CD4-positive, CD25-positive, alpha-beta regulatory T cell (primary cell): ENCODE results near the gene FBXO24. TPM values are rescaled to one million over a fixed set of nuclear protein-coding genes. Genes with fewer than 3 reads are reported as not detected.
"Not testable (repeated sequence)": the region's sequence is repeated elsewhere in the genome, so short reads cannot be mapped to it uniquely, and the experiment has no call there.

Source experiments
- ATAC-seq, 2 donors: fragments of 150-1000 bp; cut with Tn5 transposase; one replicate each; pipeline ENCODE4 v1.10.0; 2021; ENCODE audit warnings: low read depth in 2 of 2, moderate number of reproducible peaks in 2 of 2, moderate library complexity in 1 of 2
- DNase-seq, 3 donors: peaks; one replicate each; pipeline versions ENCODE4 v3.0.0 to v3.0.0-alpha.2; 2012 to 2022; ENCODE audit warnings: mixed read lengths in 1 of 3
- H3K27ac ChIP-seq: one replicate; pipeline ENCODE4 v1.7.0; 2013; ENCODE audit warnings: mild to moderate bottlenecking, low read length; ENCODE audit not compliant: insufficient read depth, poor library complexity, severe bottlenecking
- H3K27me3 ChIP-seq: one replicate; pipeline ENCODE4 v1.7.0; 2013; ENCODE audit warnings: low read length; ENCODE audit not compliant: control insufficient read depth, insufficient read depth
- H3K36me3 ChIP-seq: one replicate; pipeline ENCODE4 v1.7.0; 2013; ENCODE audit warnings: mild to moderate bottlenecking, low read length, moderate library complexity; ENCODE audit not compliant: control insufficient read depth, insufficient read depth
- H3K4me1 ChIP-seq: 2 replicates; pipeline ENCODE4 v1.7.0; 2013; ENCODE audit warnings: mild to moderate bottlenecking, low read length; ENCODE audit not compliant: insufficient read depth, control insufficient read depth, poor library complexity, severe bottlenecking
- H3K4me3 ChIP-seq: one replicate; pipeline ENCODE4 v1.7.0; 2013; ENCODE audit warnings: low read depth, mild to moderate bottlenecking, low read length, moderate library complexity
- H3K9me3 ChIP-seq, 2 experiments: 1 replicate in 1 of 2; 2 replicates in 1 of 2; pipeline ENCODE4 v1.7.0; 2013; ENCODE audit warnings: low read length in 2 of 2, mild to moderate bottlenecking in 1 of 2, moderate library complexity in 1 of 2; ENCODE audit not compliant: control insufficient read depth in 2 of 2
- H3K27ac Mint-ChIP-seq, 3 donors: one replicate each; pipeline ENCODE4 v1.8.0; 2020 to 2022; ENCODE audit warnings: mild to moderate bottlenecking in 3 of 3, mixed read lengths in 3 of 3, moderate library complexity in 2 of 3
- H3K27me3 Mint-ChIP-seq: one replicate; pipeline ENCODE4 v1.8.0; 2022; ENCODE audit warnings: mild to moderate bottlenecking, mixed read lengths
- H3K36me3 Mint-ChIP-seq: one replicate; pipeline ENCODE4 v1.8.0; 2020; ENCODE audit warnings: mixed read lengths
- H3K4me1 Mint-ChIP-seq, 4 donors: one replicate each; pipeline ENCODE4 v1.8.0; 2020 to 2022; ENCODE audit warnings: mixed read lengths in 4 of 4, mild to moderate bottlenecking in 1 of 4
- H3K4me3 Mint-ChIP-seq, 4 donors: one replicate each; pipeline ENCODE4 v1.8.0; 2020 to 2022; ENCODE audit warnings: mild to moderate bottlenecking in 4 of 4, mixed read lengths in 4 of 4, moderate library complexity in 3 of 4
- H3K9me3 Mint-ChIP-seq, 7 donors: one replicate each; pipeline ENCODE4 v1.8.0; 2020 to 2022; ENCODE audit warnings: mixed read lengths in 7 of 7, mild to moderate bottlenecking in 3 of 7, moderate library complexity in 2 of 7
- polyA plus RNA-seq, 4 donors: library from polyadenylated mRNA; unstranded; fragments of 300-500 nt; fragmentation: Illumina TruSeq; gene quantifications; one replicate each; pipeline ENCODE4 v1.2.3, GENCODE V29; 2021
- total RNA-seq: library from RNA; stranded (reverse); gene quantifications from one replicate; pipeline ENCODE4 v1.2.3, GENCODE V29; 2022

Gene FBXO24
- total and polyA plus RNA-seq, 5 donors from 2014 or later = 0.21 to 0.26 (median 0.22) TPM; not detected in 2

DNA sequence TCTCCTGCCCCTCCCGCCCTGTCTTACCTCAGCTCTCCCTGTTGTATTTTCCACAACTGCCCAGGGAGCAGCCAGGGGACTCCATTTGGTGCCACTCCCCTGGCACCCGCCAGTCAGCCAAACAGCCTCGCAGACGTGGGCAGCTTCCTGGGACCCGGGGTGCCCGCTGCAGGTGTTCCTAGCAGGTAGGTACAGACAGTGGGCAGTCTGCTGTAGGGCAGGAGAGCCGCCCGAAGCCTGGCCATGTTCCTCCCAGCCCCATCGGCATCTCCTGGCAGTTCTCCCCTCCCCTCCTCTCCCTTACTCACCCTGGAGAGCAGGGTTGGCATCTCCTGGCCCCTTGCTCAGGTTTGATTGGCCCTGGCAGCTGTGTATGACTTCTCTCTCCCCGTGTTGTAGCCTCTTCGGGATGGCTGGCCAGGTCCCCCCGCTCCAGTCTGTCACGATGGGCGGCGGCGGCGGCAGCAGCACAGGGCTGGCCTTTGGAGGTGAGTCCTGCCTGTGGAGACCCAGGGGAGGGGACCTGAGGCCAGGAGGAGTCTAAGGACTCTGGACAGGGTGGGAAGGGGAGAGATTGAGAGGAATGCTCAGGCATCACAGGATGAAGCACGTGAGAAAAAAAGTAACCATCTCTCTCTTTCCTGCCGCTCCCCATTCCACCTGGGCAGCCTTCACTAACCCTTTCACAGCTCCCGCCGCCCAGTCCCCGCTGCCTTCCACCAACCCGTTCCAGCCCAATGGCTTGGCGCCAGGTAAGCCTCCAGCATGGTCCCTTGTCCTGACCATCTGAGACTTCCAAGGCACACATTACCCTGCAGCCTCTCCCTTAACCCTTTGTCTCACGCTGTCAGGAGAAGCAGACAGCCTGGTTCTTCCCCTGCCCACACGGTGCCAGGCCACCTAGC, 23.7 kb upstream of the FBXO24 start:
- DNase-seq (no peak), ATAC-seq (no peak)
- Mint-ChIP-seq H3K9me3 (no peaks in the 10 kb centered on the region), H3K36me3 (peaks cover 7% of the 10 kb centered on the region), H3K27me3 (no peaks in the 10 kb centered on the region), H3K4me1 (peaks cover 4 to 24% (median 13%) of the 10 kb centered on the region in 4 donors), H3K4me3 (no peak overlapping the region), H3K27ac (peak overlapping the region in 2 of 3 donors; percentile 46 to 75)
- H3K9me3 ChIP-seq = no peaks in the 10 kb centered on the region
- no peaks in the 10 kb centered on the region for H3K27me3 ChIP-seq
- H3K36me3 ChIP-seq = peaks cover 23% of the 10 kb centered on the region
- peaks cover 9% of the 10 kb centered on the region for H3K4me1 ChIP-seq
- H3K4me3 ChIP-seq = no peak overlapping the region
- no peak overlapping the region for H3K27ac ChIP-seq

DNA sequence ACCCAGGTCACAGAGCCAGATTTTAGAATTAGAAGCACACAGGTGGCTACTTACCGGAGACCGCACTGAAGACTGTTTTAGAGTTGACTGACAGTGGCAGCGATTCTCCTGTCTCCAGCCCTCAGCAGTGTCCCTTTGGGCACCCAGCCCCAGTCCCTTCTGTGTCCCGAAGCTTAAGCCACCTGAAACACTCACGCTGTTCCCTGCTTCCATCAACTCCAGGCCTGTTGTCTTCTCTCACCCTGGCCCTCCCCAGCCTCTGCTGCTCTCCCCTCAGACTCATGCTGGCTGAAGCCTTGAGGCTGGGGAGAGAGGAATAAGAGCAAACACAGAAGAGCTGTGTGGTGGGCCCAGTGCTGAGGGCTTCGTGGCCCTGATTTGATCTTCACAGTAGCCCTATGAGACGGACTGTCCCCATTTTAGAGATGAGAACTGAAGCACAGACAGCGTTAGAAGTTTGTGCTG, 23.0 kb upstream of the FBXO24 start:
- H3K27ac Mint-ChIP-seq = peak overlapping the region in 2 of 3 donors; percentile 46 to 75

DNA sequence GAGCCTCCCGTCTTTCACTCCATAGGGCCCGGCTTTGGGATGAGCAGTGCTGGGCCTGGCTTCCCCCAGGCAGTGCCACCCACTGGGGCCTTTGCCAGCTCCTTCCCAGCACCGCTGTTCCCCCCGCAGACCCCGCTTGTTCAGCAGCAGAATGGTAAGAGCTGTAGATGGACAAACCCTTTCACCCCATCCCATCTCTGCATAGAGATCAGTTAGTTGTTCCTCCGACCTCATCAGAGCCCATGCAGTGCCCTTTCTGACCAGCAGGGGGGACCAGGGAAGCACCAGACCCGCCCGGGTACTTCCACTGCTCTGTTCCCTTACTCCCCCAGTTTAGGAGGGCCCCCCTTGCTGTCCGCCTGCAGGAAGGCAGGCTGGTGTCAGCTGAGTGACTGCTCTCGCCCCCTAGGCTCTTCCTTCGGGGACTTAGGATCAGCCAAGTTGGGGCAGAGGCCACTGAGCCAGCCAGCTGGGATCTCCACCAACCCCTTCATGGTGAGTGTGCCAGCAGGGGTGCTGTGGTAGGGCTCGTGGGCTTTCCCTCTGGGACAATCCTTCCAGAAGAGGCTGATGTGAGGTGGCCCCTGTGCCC, 22.2 kb upstream of the FBXO24 start:
- H3K27ac Mint-ChIP-seq = peak overlapping the region in 2 of 3 donors; percentile 34 to 46
- ATAC-seq = peak; percentile 60 to 64
- Histone ChIP-seq H3K36me3 (peaks cover 16% of the 10 kb centered on the region), H3K9me3 (no peaks in the 10 kb centered on the region), H3K4me1 (peaks cover 24% of the 10 kb centered on the region), H3K27ac (peak overlapping the region; percentile 17), H3K27me3 (no peaks in the 10 kb centered on the region), H3K4me3 (no peak overlapping the region)
- peaks cover 2% of the 10 kb centered on the region for H3K27me3 Mint-ChIP-seq
- peaks cover 7% of the 10 kb centered on the region for H3K36me3 Mint-ChIP-seq
- H3K4me3 Mint-ChIP-seq = no peak overlapping the region
- no peaks in the 10 kb centered on the region for H3K9me3 Mint-ChIP-seq
- peak; percentile 67 to 82 (median 79) for DNase-seq
- H3K4me1 Mint-ChIP-seq = peaks cover 5 to 34% (median 19%) of the 10 kb centered on the region in 4 donors

More for the DNA sequence above, 23.0 kb upstream of the FBXO24 start:
- Histone ChIP-seq H3K4me3 (no peak overlapping the region), H3K36me3 (peaks cover 22% of the 10 kb centered on the region), H3K27me3 (no peaks in the 10 kb centered on the region), H3K27ac (no peak overlapping the region), H3K9me3 (no peaks in the 10 kb centered on the region), H3K4me1 (peaks cover 16% of the 10 kb centered on the region)
- DNase-seq = no peak
- Mint-ChIP-seq H3K9me3 (no peaks in the 10 kb centered on the region), H3K4me3 (no peak overlapping the region), H3K4me1 (peaks cover 5 to 28% (median 15%) of the 10 kb centered on the region in 4 donors), H3K36me3 (peaks cover 7% of the 10 kb centered on the region), H3K27me3 (no peaks in the 10 kb centered on the region)
- no peak for ATAC-seq

DNA sequence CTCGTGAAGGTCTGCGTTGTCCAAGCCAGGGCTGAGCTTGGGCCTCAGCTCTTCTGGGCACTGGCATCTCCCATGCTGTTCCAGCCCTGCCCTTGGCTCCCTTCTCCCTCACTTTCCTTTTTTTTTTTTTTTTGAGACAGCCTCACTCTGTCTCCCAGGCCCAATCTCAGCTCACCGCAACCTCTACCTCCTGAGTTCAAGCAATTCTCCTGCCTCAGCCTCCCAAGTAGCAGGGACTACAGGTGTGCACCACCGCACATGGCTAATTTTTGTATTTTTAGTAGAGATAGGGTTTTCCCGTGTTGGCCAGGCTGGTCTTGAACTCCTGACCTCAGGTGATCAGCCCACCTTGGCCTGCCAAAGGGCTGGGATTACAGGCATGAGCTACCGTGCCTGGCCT, 21.7 kb upstream of the FBXO24 start:
- not testable (repeated sequence) for H3K27ac ChIP-seq, H3K9me3 Mint-ChIP-seq, H3K27me3 ChIP-seq, H3K4me3 Mint-ChIP-seq, H3K4me3 ChIP-seq, ATAC-seq, H3K27ac Mint-ChIP-seq, DNase-seq, H3K36me3 Mint-ChIP-seq, H3K9me3 ChIP-seq, H3K27me3 Mint-ChIP-seq
- H3K4me1 ChIP-seq = peaks cover 29% of the 10 kb centered on the region
- H3K36me3 ChIP-seq = peaks cover 16% of the 10 kb centered on the region
- H3K4me1 Mint-ChIP-seq = peaks cover 5 to 34% (median 22%) of the 10 kb centered on the region in 4 donors

DNA sequence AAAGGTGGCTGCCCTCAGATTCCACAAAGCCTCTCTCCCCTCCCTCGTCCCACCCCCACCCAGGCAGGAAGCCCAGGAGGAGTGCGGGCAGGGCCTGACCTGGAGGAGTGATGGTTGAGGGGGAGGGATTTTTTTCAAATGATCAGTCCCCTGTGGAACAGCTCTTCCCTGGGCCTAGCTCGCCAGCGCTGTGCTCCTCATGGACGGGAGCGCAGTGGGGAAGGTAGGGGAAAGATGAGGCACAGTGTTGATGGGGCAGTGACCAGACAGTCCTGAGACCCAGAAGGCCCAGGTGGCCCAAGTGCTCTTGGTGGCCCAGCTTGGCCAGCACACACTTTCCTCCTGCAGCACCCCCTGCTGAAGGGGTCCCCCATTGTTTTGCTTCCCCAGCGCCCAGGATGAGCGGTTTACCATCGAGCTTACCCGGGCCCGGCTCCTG, 21.0 kb upstream of the FBXO24 start:
- Mint-ChIP-seq H3K4me1 (peaks cover 0 to 33% (median 19%) of the 10 kb centered on the region in 4 donors), H3K4me3 (no peak overlapping the region), H3K27ac (no peak overlapping the region)

DNA sequence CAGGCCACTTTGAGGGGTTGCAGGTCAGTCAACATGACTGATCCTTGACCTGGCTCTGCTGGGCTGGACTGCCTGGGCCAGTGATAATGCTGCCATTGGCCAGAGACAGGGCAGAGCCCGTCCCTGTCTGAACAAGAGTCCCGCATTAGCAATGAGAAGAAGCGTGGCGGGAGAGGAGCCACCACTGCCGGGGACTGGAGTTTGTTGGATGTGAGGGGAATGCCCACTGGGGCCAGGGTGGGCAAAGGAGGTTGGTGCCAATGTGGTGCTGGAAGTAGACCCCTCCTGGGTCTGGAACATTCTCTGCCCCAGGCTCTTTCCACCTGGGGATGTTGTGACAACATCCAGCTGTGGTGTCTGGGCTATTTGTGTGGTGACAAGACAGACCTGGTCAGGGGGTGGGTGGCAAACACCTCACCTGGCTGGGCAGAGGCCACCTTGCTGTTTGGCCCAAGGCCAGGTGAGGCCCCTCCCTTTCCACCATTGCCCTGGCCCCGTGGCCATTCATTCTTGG, 20.1 kb upstream of the FBXO24 start:
- H3K36me3 ChIP-seq = peaks cover 16% of the 10 kb centered on the region
- Mint-ChIP-seq H3K4me1 (peaks cover 0 to 41% (median 19%) of the 10 kb centered on the region in 4 donors), H3K27me3 (peaks cover 7% of the 10 kb centered on the region), H3K36me3 (peaks cover 4% of the 10 kb centered on the region), H3K9me3 (no peaks in the 10 kb centered on the region), H3K27ac (peak overlapping the region in 1 of 3 donors; percentile 84), H3K4me3 (peak overlapping the region in 1 of 4 donors; percentile 32)
- peaks cover 41% of the 10 kb centered on the region for H3K4me1 ChIP-seq
- no peaks in the 10 kb centered on the region for H3K27me3 ChIP-seq
- DNase-seq (no peak), ATAC-seq (no peak)
- no peaks in the 10 kb centered on the region for H3K9me3 ChIP-seq
- no peak overlapping the region for H3K27ac ChIP-seq
- H3K4me3 ChIP-seq = no peak overlapping the region

More for the DNA sequence above, 21.0 kb upstream of the FBXO24 start:
- peaks cover 4% of the 10 kb centered on the region for H3K36me3 Mint-ChIP-seq
- H3K9me3 ChIP-seq = no peaks in the 10 kb centered on the region
- H3K27me3 ChIP-seq = no peaks in the 10 kb centered on the region
- ATAC-seq = no peak
- H3K4me3 ChIP-seq = no peak overlapping the region
- H3K9me3 Mint-ChIP-seq = no peaks in the 10 kb centered on the region
- no peak for DNase-seq
- H3K36me3 ChIP-seq = peaks cover 16% of the 10 kb centered on the region
- H3K27ac ChIP-seq = no peak overlapping the region
- peaks cover 31% of the 10 kb centered on the region for H3K4me1 ChIP-seq
- peaks cover 7% of the 10 kb centered on the region for H3K27me3 Mint-ChIP-seq

DNA sequence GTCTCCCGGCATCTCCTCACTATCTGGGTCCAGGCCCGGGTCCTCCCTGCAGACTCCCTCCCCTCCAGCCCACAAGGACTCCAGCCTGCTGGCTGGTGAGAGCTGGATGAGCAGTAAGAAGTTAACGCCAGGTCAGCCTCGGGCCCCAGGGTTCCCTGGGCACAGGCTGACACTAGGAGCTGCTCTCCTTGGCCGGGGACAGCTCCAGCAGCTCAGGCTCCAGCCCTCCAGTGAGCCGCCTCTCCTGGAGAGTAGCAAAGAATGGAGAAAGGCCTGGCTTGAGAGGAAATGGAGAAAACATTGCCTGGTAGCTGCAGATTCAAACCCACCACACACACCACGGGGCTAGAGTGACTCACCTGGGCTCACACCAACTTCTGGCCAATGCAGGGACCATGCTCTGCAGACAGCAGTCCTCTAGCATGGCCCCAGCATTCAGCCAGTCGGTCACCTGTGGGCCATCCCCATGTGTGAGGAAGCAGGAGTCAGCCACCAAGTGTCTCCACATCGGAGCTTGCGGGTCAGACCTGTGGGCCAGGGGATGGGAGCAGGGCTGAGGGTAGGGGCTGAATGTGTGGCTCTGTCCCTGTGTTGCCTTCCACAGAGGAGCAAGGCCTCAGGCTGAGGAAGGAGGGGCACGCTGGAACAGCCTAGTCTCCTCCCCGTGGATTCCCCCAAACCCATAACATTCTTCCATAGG, 18.9 kb upstream of the FBXO24 start:
- ATAC-seq = no peak
- peak overlapping the region; percentile 23 for H3K27ac ChIP-seq
- H3K27me3 Mint-ChIP-seq = peaks cover 12% of the 10 kb centered on the region

More for the DNA sequence above, 18.9 kb upstream of the FBXO24 start:
- peaks cover 47% of the 10 kb centered on the region for H3K4me1 ChIP-seq
- no peaks in the 10 kb centered on the region for H3K27me3 ChIP-seq
- H3K4me3 ChIP-seq = no peak overlapping the region
- no peak for DNase-seq
- Mint-ChIP-seq H3K27ac (peak overlapping the region in 1 of 3 donors; percentile 60), H3K9me3 (no peaks in the 10 kb centered on the region), H3K4me3 (no peak overlapping the region), H3K4me1 (peaks cover 0 to 50% (median 25%) of the 10 kb centered on the region in 4 donors), H3K36me3 (peaks cover 9% of the 10 kb centered on the region)
- H3K36me3 ChIP-seq = peaks cover 12% of the 10 kb centered on the region
- no peaks in the 10 kb centered on the region for H3K9me3 ChIP-seq
